T1000 (cell line): ENCODE data around the gene ANKRD33B.

Source experiments
- DNase-seq: peaks from one replicate; lab custom pipeline; 2025; ENCODE audit warnings: mixed read lengths; lab: John Stamatoyannopoulos, UW

ANKRD33B gene

GRCh38 chr5:10579536-10580521 lies 16.0 kb downstream of the ANKRD33B start:
- DNase-seq, result no peak

DNA sequence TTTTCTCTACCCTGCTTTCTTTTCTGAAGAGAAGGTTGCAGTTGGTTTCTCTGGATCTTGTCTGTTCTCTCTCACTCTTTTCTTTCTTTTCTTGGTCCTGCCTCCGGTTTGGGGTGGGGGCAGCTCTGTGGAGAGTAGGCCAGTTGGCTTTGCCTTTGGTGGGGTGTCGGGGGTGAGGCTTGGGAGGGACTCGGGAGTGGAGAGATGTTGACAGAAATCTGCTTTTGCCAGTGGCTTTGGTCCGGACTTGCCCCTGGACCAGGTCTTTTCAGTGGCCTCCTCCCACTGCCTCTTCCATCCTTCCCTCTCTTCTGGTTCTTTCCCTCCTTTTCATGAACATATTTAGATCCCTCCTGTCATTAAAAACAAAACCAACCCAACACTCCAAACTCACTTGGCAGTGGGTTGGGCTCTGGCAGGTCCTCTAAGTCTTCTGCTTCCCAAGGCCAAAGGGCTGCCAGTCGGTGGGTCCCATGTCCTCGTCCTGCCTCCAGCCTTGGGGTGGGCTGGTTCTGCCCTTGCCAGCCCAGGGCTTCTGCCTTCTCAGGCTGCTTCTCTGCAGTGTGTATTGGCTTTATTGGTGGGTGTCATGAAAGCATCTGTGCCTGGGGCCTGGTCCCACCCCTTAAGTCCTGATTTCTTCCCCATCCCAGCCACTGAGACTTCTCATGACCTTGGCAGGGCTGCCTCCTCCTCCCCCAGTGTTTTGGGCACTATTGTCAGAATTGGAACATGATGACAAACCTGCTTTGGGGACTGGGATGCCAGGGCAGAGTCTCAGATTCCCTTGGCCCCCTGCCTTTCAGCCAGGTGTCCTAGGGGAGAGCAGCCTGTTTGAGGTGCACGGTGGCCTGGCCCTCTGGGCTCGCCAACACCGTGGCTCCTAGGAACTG lies 16.9 kb downstream of the ANKRD33B start:
- DNase-seq, result no peak

DNA sequence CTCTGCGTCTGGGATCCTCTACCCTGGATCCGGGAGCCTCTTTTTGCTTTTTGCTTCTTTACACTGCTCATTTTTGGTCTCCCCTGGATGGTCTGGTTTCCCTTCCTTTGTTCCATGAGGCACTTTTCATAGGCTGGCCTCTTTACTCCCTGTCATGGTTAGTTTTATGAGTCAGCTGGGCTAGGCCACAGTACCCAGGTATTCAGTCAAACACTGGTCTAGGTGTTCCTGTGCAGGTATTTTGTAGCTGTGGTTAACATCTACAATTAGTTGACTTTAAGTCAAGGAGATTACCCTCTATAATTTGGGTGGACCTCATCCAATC lies 17.5 kb downstream of the ANKRD33B start:
- no peak for DNase-seq

DNA sequence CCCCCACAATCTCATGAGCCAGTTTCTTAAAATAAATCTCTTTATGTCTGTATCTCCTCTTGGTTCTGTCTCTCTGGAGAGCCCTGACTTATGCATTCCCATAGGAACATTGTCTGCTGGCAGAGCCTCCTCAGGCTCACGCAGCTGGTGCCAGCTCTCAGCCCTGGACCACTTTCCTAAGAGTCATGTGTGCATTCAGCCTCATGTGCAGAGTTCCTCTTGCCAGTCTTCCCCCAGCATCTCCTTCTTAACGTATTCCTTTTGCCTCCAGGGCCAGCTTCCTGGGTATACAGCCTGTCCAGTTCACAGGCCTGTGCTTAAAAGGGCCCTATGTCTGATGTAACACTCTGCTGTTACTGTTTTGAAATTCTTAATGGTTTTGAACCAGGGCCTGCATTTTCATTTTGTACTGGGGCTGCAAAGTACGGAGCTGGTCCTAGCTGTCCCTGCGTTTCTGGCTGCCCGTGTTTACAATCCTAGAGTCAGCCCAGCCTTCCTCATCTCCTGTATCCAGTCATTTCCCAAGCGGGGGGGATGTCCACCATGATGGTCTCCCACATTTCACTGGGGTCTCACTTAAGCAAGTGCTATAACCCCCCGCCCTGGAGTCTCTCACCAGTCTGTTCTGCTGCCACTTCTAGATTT lies 18.1 kb downstream of the ANKRD33B start:
- DNase-seq, result no peak

DNA sequence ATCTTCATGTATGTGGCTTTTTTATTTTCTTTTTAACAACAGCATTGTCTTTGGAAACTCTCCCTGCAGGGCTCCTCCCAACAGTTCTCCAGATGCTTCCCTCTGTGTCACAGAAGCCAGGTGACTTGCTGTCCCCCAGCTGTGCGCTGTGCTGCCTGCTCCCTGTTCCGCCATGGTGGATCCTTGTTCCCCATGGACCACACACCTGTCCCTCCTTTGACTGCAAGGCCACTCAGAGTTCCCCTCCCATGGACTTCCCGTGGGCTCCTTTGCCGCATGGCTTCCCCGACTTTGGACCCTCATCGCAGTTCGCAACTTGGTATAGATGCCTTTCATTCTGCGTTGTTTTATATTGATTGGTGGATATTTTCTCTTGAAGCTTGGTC lies 18.6 kb downstream of the ANKRD33B start:
- DNase-seq, result no peak

- no peak for DNase-seq
Measured at GRCh38 chr5:10583663-10584572, 20.0 kb downstream of the ANKRD33B start.

- DNase-seq, result no peak
Measured at GRCh38 chr5:10584714-10585517, 21.0 kb downstream of the ANKRD33B start.

GRCh38 chr5:10585518-10585915 lies 21.6 kb downstream of the ANKRD33B start:
- DNase-seq, result no peak

GRCh38 chr5:10586008-10586407 lies 22.1 kb downstream of the ANKRD33B start:
- no peak for DNase-seq

DNA sequence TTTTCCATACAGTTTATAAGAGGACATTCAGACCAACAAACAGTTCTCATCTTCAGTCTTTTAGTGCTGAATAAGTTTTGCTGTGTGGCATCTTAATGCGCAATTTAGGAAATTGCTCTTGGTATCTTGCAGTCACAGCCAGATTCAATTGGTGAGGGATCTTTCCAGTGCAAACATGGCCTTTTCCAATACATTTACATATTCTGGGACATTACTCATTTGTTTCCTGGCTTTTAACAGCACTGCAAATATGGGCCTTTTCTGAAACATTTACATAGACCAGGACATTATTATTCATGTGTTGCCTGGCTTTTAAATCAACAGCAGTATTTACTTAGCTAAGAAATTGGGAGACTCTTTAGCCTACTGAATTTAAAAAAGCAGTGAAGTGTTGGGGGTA lies 22.7 kb downstream of the ANKRD33B start:
- no peak for DNase-seq

- DNase-seq, result no peak
Measured at GRCh38 chr5:10588109-10588775, 24.4 kb downstream of the ANKRD33B start.

DNA sequence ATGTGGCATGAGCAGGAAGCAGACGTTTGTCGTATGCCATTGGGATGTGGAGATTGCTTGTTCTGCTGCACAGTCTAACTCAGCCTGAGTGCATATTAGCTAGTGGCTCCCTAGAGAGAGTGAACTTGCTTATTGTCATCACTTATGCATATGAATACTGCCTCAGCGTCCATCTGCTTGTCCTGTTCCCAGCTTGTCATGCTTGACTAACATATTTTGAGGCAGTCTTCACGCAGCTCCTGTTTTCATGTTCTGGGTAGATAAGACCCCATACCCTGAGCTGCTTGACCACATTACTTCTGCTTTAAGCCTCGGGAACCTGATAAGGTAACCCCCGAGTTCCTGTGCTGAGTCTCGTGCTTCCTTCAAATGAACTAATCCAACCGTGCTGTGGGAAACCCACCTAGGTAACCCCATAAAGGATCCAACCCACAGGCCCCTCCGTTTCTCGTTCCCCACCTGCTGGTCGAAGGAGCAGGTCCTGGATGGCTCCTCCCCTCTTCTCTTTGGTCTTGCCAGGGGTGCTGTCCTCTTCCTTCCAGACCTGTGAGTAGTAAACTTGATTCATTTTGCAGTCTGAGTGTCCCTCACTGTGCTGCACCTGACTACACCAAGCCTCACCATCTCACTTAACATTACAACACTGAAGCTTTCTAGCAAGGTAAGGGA lies 25.0 kb downstream of the ANKRD33B start:
- no peak for DNase-seq

- DNase-seq, result no peak
Measured at GRCh38 chr5:10590226-10590999, 26.5 kb downstream of the ANKRD33B start.

- DNase-seq, result no peak
Measured at GRCh38 chr5:10591159-10591558, 27.3 kb downstream of the ANKRD33B start.

GRCh38 chr5:10591966-10592365 lies 28.1 kb downstream of the ANKRD33B start:
- DNase-seq, result no peak

GRCh38 chr5:10592601-10593000 lies 28.7 kb downstream of the ANKRD33B start:
- no peak for DNase-seq

- no peak for DNase-seq
Measured at GRCh38 chr5:10593531-10594181, 29.8 kb downstream of the ANKRD33B start.

DNA sequence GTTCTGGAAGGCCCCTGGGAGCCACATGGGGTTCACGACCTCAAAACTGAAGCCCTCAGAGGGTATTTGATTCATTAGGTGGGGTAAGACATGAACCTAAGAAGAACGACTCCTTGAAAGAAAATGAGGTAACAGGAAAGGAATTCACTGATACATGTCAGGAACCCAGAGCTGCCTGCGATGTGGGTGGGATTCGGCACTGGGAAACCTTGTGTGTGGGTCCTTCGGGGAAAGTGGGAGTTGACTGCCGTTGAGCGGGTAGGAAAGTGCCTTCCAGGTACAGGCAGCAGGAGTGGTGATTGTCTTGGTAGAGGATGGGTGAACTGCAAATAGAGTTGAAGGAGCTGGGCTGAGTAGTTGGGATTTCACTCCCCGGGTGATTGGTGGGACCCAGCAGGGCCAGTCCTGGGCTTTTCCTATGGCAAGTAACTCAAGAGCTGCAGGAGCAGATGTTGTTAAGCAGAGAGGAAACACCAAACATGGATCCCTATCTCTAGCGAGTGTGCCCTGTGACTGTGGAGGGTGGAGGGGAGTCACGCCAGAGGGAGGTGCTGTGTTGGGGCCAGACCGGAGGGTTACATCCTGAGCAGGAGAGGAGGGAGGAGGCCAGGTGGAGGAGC lies 30.8 kb downstream of the ANKRD33B start:
- DNase-seq, result no peak
